HFFc6 (cell line): Measurements from ENCODE around the gene KCNE2. TPM values are rescaled to one million over a fixed set of nuclear protein-coding genes. Genes with fewer than 3 reads are reported as not detected.

Experiments used
- DNase-seq: peaks from one replicate; pipeline ENCODE4 v3.0.0-alpha.2; 2018
- H3K27ac Mint-ChIP-seq: 2 replicates; pipeline ENCODE4 v1.8.0; 2020; ENCODE audit warnings: mild to moderate bottlenecking, mixed read lengths
- H3K27me3 Mint-ChIP-seq: 2 replicates; pipeline ENCODE4 v1.8.0; 2021; ENCODE audit warnings: mild to moderate bottlenecking, moderate library complexity, mixed read lengths; ENCODE audit not compliant: insufficient read depth
- H3K36me3 Mint-ChIP-seq: 2 replicates; pipeline ENCODE4 v1.8.0; 2021; ENCODE audit warnings: low read depth, mixed read lengths
- H3K4me1 Mint-ChIP-seq: 2 replicates; pipeline ENCODE4 v1.8.0; 2020; ENCODE audit warnings: low read depth, mixed read lengths
- H3K4me3 Mint-ChIP-seq: 2 replicates; pipeline ENCODE4 v1.8.0; 2020; ENCODE audit warnings: mild to moderate bottlenecking, moderate library complexity, mixed read lengths
- H3K9me3 Mint-ChIP-seq: 2 replicates; pipeline ENCODE4 v1.8.0; 2020; ENCODE audit warnings: mild to moderate bottlenecking, mixed read lengths
- total RNA-seq, 6 experiments: library from RNA; stranded (reverse); fragmentation: NEBNext Ultra II Directional; extraction: Animal tissue kit (Norgen Biotek cat#: 25700); gene quantifications; 2 replicates in 1 of 6; 3 replicates in 5 of 6; pipeline ENCODE4 v1.2.3, GENCODE V29; 2021
- TF ChIP-seq, protein P1 (sequence below): fragments of 200-600 bp; sonication (generic); IDR thresholded peaks from 2 replicates; pipeline ENCODE4 v1.5.0; 2021; ENCODE audit warnings: antibody characterized with exemption, mild to moderate bottlenecking

Gene KCNE2
- total RNA-seq, 6 experiments from 2014 or later = not detected

DNA sequence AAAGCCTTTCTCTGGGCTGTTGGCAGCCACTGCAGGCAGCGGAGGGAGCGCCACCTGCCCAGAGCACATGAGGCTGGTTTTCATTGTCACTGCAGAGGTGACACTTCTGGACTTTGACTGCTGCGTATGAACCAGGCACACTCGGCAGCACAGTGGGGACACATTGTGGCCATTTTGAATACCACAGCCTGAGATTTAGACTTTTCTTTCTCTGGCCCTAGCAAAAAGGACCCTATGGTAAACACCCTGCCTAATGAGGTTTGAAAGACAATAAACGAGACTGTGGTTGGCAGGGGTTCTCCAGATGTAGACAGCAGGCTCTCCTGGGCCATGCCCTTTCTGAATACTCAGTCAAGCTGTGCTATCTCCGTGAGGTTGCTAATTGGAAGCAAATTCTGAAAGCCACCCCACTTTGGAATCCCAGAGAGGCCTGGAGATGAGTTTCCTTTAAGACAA is 12.0 kb upstream of the KCNE2 start:
- TF ChIP-seq, protein P1, sequence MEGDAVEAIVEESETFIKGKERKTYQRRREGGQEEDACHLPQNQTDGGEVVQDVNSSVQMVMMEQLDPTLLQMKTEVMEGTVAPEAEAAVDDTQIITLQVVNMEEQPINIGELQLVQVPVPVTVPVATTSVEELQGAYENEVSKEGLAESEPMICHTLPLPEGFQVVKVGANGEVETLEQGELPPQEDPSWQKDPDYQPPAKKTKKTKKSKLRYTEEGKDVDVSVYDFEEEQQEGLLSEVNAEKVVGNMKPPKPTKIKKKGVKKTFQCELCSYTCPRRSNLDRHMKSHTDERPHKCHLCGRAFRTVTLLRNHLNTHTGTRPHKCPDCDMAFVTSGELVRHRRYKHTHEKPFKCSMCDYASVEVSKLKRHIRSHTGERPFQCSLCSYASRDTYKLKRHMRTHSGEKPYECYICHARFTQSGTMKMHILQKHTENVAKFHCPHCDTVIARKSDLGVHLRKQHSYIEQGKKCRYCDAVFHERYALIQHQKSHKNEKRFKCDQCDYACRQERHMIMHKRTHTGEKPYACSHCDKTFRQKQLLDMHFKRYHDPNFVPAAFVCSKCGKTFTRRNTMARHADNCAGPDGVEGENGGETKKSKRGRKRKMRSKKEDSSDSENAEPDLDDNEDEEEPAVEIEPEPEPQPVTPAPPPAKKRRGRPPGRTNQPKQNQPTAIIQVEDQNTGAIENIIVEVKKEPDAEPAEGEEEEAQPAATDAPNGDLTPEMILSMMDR = peak; percentile 81
- no peak overlapping the region for H3K27ac Mint-ChIP-seq

DNA sequence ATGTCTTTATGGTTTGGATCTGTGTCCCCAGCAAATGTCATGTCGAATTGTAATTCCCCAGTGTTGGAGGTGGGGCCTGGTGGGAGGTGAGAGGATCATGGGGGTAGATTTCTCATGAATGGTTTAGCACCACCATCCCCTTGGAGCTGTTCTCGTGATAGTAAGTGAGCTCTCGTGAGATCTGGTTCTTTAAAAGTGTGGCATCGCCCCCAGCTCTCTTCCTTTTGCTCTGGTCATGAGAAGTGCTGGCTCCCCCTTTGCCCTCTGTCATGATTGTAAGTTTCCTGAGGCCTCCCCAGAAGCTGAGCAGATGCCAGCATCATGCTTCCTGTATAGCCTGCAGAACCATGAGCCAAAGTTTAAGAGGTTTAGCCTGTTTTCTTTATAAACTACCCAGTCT is 11.2 kb upstream of the KCNE2 start:
- TF ChIP-seq, protein P1 = no peak
- no peaks in the 10 kb centered on the region for H3K9me3 Mint-ChIP-seq
- H3K4me3 Mint-ChIP-seq = no peak overlapping the region
- no peaks in the 10 kb centered on the region for H3K36me3 Mint-ChIP-seq
- DNase-seq = no peak
- no peaks in the 10 kb centered on the region for H3K4me1 Mint-ChIP-seq
- H3K27ac Mint-ChIP-seq = no peak overlapping the region
- peaks cover 30% of the 10 kb centered on the region for H3K27me3 Mint-ChIP-seq

More for the DNA sequence above, 12.0 kb upstream of the KCNE2 start:
- Mint-ChIP-seq H3K4me1 (no peaks in the 10 kb centered on the region), H3K9me3 (no peaks in the 10 kb centered on the region), H3K36me3 (no peaks in the 10 kb centered on the region), H3K4me3 (no peak overlapping the region), H3K27me3 (peaks cover 27% of the 10 kb centered on the region)
- peak; percentile 34 for DNase-seq

DNA sequence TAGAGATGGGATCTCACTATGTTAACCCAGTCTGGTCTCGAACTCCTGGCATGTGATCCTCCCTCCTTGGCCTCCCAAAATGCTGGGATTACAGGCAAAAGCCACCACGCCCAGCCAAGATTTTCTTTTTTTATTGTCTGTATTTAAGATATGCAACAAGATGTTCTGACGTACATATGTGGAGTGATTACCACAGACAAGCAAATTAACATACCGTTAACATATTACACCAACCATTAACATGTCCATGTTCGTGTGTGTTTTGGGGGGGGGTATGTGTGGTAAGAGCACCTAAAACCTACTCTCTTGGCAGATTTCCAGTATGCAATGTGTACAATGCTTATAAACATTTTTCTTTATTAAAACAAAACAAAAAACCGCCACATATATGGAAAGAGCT is 10.6 kb upstream of the KCNE2 start:
- H3K36me3 Mint-ChIP-seq = no peaks in the 10 kb centered on the region
- H3K4me1 Mint-ChIP-seq = no peaks in the 10 kb centered on the region
- no peak overlapping the region for H3K4me3 Mint-ChIP-seq
- H3K9me3 Mint-ChIP-seq = no peaks in the 10 kb centered on the region
- no peak overlapping the region for H3K27ac Mint-ChIP-seq
- peaks cover 32% of the 10 kb centered on the region for H3K27me3 Mint-ChIP-seq
- TF ChIP-seq, protein P1 = no peak
- DNase-seq = no peak

DNA sequence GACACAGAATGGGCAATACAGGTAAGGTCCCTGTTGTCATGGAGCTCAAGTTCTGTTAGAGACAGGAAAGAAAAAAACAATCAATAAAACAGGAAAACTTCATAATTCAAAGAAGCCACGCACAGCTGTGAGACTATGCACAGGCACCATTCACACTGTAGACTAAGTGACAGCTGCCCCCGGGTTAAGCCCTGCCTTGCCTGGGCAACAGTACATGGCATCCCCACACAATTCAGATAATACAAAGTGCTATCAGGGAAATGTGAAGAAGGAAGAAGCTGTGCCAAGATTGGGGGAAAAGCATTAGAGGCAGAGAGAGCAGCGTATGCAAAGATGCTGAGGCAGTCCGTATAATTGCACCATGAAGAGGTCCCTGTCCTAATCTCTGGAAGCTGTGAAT is 9.0 kb upstream of the KCNE2 start:
- no peaks in the 10 kb centered on the region for H3K4me1 Mint-ChIP-seq

DNA sequence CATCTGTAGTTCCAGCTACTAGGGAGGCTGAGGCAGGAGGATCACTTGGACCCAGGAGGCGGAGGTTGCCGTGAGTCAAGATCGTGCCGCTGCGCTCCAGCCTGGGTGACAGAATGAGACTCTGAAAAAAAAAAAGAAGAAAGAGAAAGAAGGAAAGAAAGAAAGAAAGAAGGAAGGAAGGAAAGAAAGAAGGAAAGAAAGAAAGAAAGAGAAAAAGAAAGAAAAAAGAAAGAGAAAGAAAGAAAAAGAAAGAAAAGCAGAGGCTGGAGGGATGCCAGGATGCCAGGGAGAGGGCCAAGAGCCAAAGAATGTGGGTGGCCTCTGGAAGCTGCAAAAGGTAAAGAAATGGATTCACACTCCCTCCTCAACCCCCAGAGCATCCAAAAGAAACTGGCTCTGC is 8.2 kb upstream of the KCNE2 start:
- H3K27ac Mint-ChIP-seq = no peak overlapping the region
- H3K36me3 Mint-ChIP-seq = no peaks in the 10 kb centered on the region
- TF ChIP-seq, protein P1 = no peak
- H3K4me1 Mint-ChIP-seq = no peaks in the 10 kb centered on the region
- no peak for DNase-seq
- H3K4me3 Mint-ChIP-seq = no peak overlapping the region
- no peaks in the 10 kb centered on the region for H3K9me3 Mint-ChIP-seq
- peaks cover 28% of the 10 kb centered on the region for H3K27me3 Mint-ChIP-seq

More for the DNA sequence above, 9.0 kb upstream of the KCNE2 start:
- Mint-ChIP-seq H3K27ac (no peak overlapping the region), H3K36me3 (no peaks in the 10 kb centered on the region), H3K9me3 (no peaks in the 10 kb centered on the region), H3K27me3 (peaks cover 31% of the 10 kb centered on the region), H3K4me3 (no peak overlapping the region)
- TF ChIP-seq, protein P1 = no peak
- no peak for DNase-seq

DNA sequence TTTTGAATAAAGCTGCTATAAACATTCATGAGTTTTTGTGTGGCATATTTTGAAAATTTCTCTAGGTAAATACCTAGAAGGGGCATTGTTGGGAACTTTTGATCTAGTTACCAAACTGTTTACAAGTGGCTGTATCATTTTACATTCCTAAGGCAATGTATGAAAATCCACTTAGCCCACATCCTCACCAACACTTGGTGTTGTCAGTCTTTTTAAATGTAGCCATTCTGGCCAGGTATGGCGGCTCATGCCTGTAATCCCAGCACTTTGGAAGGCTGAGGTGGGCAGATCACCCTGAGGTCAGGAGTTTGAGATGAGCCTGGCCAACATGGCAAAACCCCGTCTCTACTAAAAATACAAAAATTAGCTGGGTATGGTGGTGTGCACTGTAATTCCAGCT is 5.9 kb upstream of the KCNE2 start:
- no peaks in the 10 kb centered on the region for H3K9me3 Mint-ChIP-seq
- H3K4me1 Mint-ChIP-seq = peaks cover 10% of the 10 kb centered on the region
- TF ChIP-seq, protein P1 = no peak
- no peaks in the 10 kb centered on the region for H3K36me3 Mint-ChIP-seq
- H3K27ac Mint-ChIP-seq = no peak overlapping the region
- H3K27me3 Mint-ChIP-seq = peaks cover 23% of the 10 kb centered on the region
- H3K4me3 Mint-ChIP-seq = no peak overlapping the region
- no peak for DNase-seq
